K562 (cell line): ENCODE data around the gene SMYD1. TPM values are rescaled to one million over a fixed set of nuclear protein-coding genes. Genes with fewer than 3 reads are reported as not detected.

Experiments used
- CBFB ChIP-seq: sonication (generic); formaldehyde crosslinking; IDR thresholded peaks from 2 replicates; pipeline ENCODE4 v1.4.0; 2020; ENCODE audit warnings: mild to moderate bottlenecking, missing genetic modification reagents
- CCNT2 ChIP-seq: IDR thresholded peaks from 2 replicates; pipeline ENCODE4 v1.6.1; 2011; ENCODE audit warnings: borderline replicate concordance, low read depth, mild to moderate bottlenecking, moderate library complexity, mixed read lengths, low read length; ENCODE audit not compliant: insufficient read length; ENCODE audit errors: extremely low read depth
- CEBPB ChIP-seq: fragments of 450-650 bp; IDR thresholded peaks from 2 replicates; pipeline ENCODE4 v1.6.1; 2016; ENCODE audit warnings: missing genetic modification characterization, missing compliant biosample characterization
- CREBBP ChIP-seq: IDR thresholded peaks from one replicate; pipeline ENCODE4 v1.6.1; 2012; ENCODE audit warnings: low read depth, mild to moderate bottlenecking, control low read depth, inconsistent platforms, low read length
- MECOM ChIP-seq: fragments of 250-450 bp; sonication (Bioruptor Pico); IDR thresholded peaks from 2 replicates; pipeline ENCODE4 v1.8.0; 2022; ENCODE audit warnings: inconsistent platforms
- NR2F6 ChIP-seq: fragments of 450-650 bp; formaldehyde crosslinking; IDR thresholded peaks from 2 replicates; pipeline ENCODE4 v1.4.0; 2020; ENCODE audit warnings: mild to moderate bottlenecking
- PTRF ChIP-seq: fragments of 450-650 bp; IDR thresholded peaks from 2 replicates; pipeline ENCODE4 v1.6.1; 2016; ENCODE audit warnings: mild to moderate bottlenecking, missing genetic modification characterization, missing compliant biosample characterization
- RFX7 ChIP-seq: fragments of 250-450 bp; sonication (Bioruptor Pico); IDR thresholded peaks from 2 replicates; pipeline ENCODE4 v1.5.1; 2021; ENCODE audit warnings: mild to moderate bottlenecking
- SAP30 ChIP-seq: fragments of 200-600 bp; sonication (generic); IDR thresholded peaks from 2 replicates; pipeline ENCODE4 v1.6.1; 2012; ENCODE audit warnings: borderline replicate concordance, low read depth, mild to moderate bottlenecking, moderate library complexity, low read length, control low read depth, inconsistent platforms; ENCODE audit not compliant: insufficient read depth, poor library complexity, severe bottlenecking
- SRSF7 ChIP-seq: fragments of 200-400 bp; formaldehyde crosslinking; optimal IDR thresholded peaks from 2 replicates; pipeline ENCODE3; 2017; ENCODE audit warnings: mild to moderate bottlenecking, low read depth, low read length
- ZNF431 ChIP-seq: sonication (generic); formaldehyde crosslinking; IDR thresholded peaks from 2 replicates; pipeline ENCODE4 v1.8.0; 2022; ENCODE audit warnings: mild to moderate bottlenecking, missing genetic modification reagents
- ZNF644 ChIP-seq: fragments of 200-800 bp; sonication (Bioruptor generic); IDR thresholded peaks from 2 replicates; pipeline ENCODE4 v1.6.1; 2016; ENCODE audit warnings: low read depth, missing genetic modification characterization, missing compliant biosample characterization
- ZNF717 ChIP-seq: fragments of 250-450 bp; sonication (Bioruptor Pico); IDR thresholded peaks from 2 replicates; pipeline ENCODE4 v1.5.0; 2021
- polyA plus RNA-seq, 8 experiments: library from polyadenylated mRNA; depleted of rRNA in 4 of 8; stranded (reverse) in 5 of 8; unstranded in 3 of 8; fragments of >200 nt; fragmentation: Nextera tagmentation in 2 of 8; fragmentation: Illumina TruSeq in 1 of 8; extraction: Ambion mirVana in 2 of 8; extraction: Trizol in 1 of 8; gene quantifications; 2 replicates each; pipeline versions ENCODE4 v1.2.1 to v1.2.3, GENCODE V29; 2011 to 2014; ENCODE audit warnings: inconsistent platforms in 1 of 8, missing spikeins in 1 of 8
- total RNA-seq, 7 experiments: library from RNA; depleted of rRNA in 6 of 7; stranded (reverse); fragments of >200 nt in 6 of 7; fragmentation: Illumina TruSeq in 2 of 7; extraction: Trizol in 2 of 7; gene quantifications; 2 replicates each; pipeline versions ENCODE4 v1.2.1 to v1.2.3, GENCODE V29; 2011 to 2021; ENCODE audit warnings: low replicate concordance in 1 of 7
- TF ChIP-seq, protein P1 (sequence below): fragments of 250-450 bp; sonication (Bioruptor Pico); IDR thresholded peaks from 2 replicates; pipeline ENCODE4 v1.8.0; 2022; ENCODE audit warnings: inconsistent platforms, mild to moderate bottlenecking, moderate library complexity, borderline replicate concordance
- TF ChIP-seq, protein P2 (sequence below), 2 experiments: fragments of 450-650 bp; conservative IDR thresholded peaks; 2 replicates each; pipeline ENCODE4 v1.6.1; 2017; ENCODE audit warnings: mild to moderate bottlenecking in 2 of 2, moderate library complexity in 2 of 2
- TF ChIP-seq, protein P3 (sequence below): sonication (generic); formaldehyde crosslinking; IDR thresholded peaks from 2 replicates; pipeline ENCODE4 v1.8.1; 2023; ENCODE audit warnings: missing genetic modification reagents, mild to moderate bottlenecking, borderline replicate concordance
- TF ChIP-seq, protein P4 (sequence below), 2 experiments: fragments of 450-650 bp in 1 of 2; IDR thresholded peaks; 2 replicates each; pipeline ENCODE4 v1.6.1; 2011 to 2017; ENCODE audit warnings: low read depth in 2 of 2, antibody characterized with exemption in 1 of 2, borderline replicate concordance in 1 of 2, low read length in 1 of 2, mild to moderate bottlenecking in 1 of 2, mixed read lengths in 1 of 2; ENCODE audit not compliant: control insufficient read depth in 1 of 2

SMYD1 gene
- total and polyA plus RNA-seq, 9 of the 15 experiments (the other 6 are each of a cell fraction or from before 2014, with no cell fraction given): not detected

DNA sequence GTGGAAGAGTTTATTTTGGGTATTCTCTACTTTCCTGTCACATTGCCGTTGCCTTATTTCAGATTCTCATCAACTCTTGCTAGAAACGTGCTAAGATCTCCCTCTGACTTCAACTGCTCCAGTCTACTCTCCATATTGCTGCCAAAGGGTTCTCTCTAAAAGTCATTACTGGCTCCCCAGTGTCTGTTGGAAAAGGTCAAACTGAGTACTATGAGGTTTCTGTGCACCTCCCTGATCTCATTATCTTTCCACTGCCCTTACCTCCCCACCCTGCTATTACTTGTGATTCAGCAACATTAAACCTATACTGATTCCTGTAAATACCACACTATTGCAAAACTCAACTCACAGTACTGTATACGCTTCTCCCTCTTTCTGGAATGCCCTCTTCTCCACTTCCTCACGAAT is 10.2 kb upstream of the SMYD1 start (continued):
- TF ChIP-seq, protein P1, sequence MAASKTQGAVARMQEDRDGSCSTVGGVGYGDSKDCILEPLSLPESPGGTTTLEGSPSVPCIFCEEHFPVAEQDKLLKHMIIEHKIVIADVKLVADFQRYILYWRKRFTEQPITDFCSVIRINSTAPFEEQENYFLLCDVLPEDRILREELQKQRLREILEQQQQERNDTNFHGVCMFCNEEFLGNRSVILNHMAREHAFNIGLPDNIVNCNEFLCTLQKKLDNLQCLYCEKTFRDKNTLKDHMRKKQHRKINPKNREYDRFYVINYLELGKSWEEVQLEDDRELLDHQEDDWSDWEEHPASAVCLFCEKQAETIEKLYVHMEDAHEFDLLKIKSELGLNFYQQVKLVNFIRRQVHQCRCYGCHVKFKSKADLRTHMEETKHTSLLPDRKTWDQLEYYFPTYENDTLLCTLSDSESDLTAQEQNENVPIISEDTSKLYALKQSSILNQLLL (CRISPR knock-in tag): no peak
- TF ChIP-seq ZNF644 (tag): no peak
- TF ChIP-seq CBFB (CRISPR knock-in tag): no peak
- no peak for TF ChIP-seq ZNF717 (CRISPR knock-in tag)
- TF ChIP-seq, protein P2, sequence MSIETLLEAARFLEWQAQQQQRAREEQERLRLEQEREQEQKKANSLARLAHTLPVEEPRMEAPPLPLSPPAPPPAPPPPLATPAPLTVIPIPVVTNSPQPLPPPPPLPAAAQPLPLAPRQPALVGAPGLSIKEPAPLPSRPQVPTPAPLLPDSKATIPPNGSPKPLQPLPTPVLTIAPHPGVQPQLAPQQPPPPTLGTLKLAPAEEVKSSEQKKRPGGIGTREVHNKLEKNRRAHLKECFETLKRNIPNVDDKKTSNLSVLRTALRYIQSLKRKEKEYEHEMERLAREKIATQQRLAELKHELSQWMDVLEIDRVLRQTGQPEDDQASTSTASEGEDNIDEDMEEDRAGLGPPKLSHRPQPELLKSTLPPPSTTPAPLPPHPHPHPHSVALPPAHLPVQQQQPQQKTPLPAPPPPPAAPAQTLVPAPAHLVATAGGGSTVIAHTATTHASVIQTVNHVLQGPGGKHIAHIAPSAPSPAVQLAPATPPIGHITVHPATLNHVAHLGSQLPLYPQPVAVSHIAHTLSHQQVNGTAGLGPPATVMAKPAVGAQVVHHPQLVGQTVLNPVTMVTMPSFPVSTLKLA (conservative IDR thresholded peaks at IDR 0.05): 0 out of 4 replicates have a peak, but pooled peaks of 1 of the 2 experiments have one; percentile 24
- TF ChIP-seq CREBBP: no peak
- TF ChIP-seq, protein P3, sequence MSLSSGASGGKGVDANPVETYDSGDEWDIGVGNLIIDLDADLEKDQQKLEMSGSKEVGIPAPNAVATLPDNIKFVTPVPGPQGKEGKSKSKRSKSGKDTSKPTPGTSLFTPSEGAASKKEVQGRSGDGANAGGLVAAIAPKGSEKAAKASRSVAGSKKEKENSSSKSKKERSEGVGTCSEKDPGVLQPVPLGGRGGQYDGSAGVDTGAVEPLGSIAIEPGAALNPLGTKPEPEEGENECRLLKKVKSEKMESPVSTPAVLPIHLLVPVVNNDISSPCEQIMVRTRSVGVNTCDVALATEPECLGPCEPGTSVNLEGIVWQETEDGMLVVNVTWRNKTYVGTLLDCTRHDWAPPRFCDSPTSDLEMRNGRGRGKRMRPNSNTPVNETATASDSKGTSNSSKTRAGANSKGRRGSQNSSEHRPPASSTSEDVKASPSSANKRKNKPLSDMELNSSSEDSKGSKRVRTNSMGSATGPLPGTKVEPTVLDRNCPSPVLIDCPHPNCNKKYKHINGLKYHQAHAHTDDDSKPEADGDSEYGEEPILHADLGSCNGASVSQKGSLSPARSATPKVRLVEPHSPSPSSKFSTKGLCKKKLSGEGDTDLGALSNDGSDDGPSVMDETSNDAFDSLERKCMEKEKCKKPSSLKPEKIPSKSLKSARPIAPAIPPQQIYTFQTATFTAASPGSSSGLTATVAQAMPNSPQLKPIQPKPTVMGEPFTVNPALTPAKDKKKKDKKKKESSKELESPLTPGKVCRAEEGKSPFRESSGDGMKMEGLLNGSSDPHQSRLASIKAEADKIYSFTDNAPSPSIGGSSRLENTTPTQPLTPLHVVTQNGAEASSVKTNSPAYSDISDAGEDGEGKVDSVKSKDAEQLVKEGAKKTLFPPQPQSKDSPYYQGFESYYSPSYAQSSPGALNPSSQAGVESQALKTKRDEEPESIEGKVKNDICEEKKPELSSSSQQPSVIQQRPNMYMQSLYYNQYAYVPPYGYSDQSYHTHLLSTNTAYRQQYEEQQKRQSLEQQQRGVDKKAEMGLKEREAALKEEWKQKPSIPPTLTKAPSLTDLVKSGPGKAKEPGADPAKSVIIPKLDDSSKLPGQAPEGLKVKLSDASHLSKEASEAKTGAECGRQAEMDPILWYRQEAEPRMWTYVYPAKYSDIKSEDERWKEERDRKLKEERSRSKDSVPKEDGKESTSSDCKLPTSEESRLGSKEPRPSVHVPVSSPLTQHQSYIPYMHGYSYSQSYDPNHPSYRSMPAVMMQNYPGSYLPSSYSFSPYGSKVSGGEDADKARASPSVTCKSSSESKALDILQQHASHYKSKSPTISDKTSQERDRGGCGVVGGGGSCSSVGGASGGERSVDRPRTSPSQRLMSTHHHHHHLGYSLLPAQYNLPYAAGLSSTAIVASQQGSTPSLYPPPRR (CRISPR knock-in tag): no peak
- no peak for TF ChIP-seq ZNF431 (CRISPR knock-in tag)
- no peak for TF ChIP-seq RFX7 (CRISPR knock-in tag)
- no peak for TF ChIP-seq PTRF (tag)
- TF ChIP-seq NR2F6 (CRISPR knock-in tag): no peak
- TF ChIP-seq CCNT2: no peak
- no peak for TF ChIP-seq SRSF7
- peak; percentile 96 for TF ChIP-seq CEBPB (tag)
- TF ChIP-seq, protein P4, sequence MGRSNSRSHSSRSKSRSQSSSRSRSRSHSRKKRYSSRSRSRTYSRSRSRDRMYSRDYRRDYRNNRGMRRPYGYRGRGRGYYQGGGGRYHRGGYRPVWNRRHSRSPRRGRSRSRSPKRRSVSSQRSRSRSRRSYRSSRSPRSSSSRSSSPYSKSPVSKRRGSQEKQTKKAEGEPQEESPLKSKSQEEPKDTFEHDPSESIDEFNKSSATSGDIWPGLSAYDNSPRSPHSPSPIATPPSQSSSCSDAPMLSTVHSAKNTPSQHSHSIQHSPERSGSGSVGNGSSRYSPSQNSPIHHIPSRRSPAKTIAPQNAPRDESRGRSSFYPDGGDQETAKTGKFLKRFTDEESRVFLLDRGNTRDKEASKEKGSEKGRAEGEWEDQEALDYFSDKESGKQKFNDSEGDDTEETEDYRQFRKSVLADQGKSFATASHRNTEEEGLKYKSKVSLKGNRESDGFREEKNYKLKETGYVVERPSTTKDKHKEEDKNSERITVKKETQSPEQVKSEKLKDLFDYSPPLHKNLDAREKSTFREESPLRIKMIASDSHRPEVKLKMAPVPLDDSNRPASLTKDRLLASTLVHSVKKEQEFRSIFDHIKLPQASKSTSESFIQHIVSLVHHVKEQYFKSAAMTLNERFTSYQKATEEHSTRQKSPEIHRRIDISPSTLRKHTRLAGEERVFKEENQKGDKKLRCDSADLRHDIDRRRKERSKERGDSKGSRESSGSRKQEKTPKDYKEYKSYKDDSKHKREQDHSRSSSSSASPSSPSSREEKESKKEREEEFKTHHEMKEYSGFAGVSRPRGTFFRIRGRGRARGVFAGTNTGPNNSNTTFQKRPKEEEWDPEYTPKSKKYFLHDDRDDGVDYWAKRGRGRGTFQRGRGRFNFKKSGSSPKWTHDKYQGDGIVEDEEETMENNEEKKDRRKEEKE (IDR thresholded peaks at IDR 0.05; ENCODE audit: borderline replicate concordance in 1 of 2, control insufficient read depth in 1 of 2, low read depth in 2 of 2, low read length in 1 of 2): no peak
- TF ChIP-seq MECOM: no peak
- no peak for TF ChIP-seq SAP30
